GM20000 (cell line): ENCODE measurements around the gene ELMO1.
"Not testable (repeated sequence)": the region's sequence is repeated elsewhere in the genome, so short reads cannot be mapped to it uniquely, and the experiment has no call there.

Experiments used
- DNase-seq: peaks from one replicate; pipeline ENCODE4 v3.0.0; 2012; ENCODE audit warnings: low spot score
- CTCF ChIP-seq: IDR thresholded peaks from 2 replicates; pipeline ENCODE4 v1.5.1; 2012; ENCODE audit warnings: mild to moderate bottlenecking, control low read depth; ENCODE audit errors: extremely low read depth, missing control alignments

ELMO1 gene

GRCh38 chr7:37149773-37150124 is 298.9 kb downstream of the ELMO1 start:
- TF ChIP-seq CTCF: no peak
- DNase-seq: no peak

- no peak for TF ChIP-seq CTCF
Measured at GRCh38 chr7:37149051-37149772, 299.5 kb downstream of the ELMO1 start.

GRCh38 chr7:37145682-37146081 is 303.0 kb downstream of the ELMO1 start:
- TF ChIP-seq CTCF: no peak
- no peak for DNase-seq

More at GRCh38 chr7:37149051-37149772, 299.5 kb downstream of the ELMO1 start:
- no peak for DNase-seq

GRCh38 chr7:37144423-37144822 is 304.2 kb downstream of the ELMO1 start:
- TF ChIP-seq CTCF: no peak
- no peak for DNase-seq

- no peak for TF ChIP-seq CTCF
- DNase-seq: no peak
Measured at GRCh38 chr7:37142958-37143357, 305.7 kb downstream of the ELMO1 start.

- no peak for DNase-seq
- TF ChIP-seq CTCF: no peak
Measured at GRCh38 chr7:37141742-37142141, 306.9 kb downstream of the ELMO1 start.

GRCh38 chr7:37133902-37134301 is 314.8 kb downstream of the ELMO1 start:
- not testable (repeated sequence) for DNase-seq

GRCh38 chr7:37131855-37132254 is 316.8 kb downstream of the ELMO1 start:
- TF ChIP-seq CTCF: no peak
- no peak for DNase-seq
